Stimulated activated CD4-positive, alpha-beta T cell treated with anti-CD3 and anti-CD28 coated beads, TNF-alpha, amount 100 ng/mL, for 1 hour (primary cell): Measurements from ENCODE around the gene TCERG1L.

Experiments used
- DNase-seq, 3 donors: peaks; one replicate each; pipeline ENCODE4 v3.0.0-alpha.2; 2020; ENCODE audit warnings: low read depth in 3 of 3, low spot score in 1 of 3

Gene TCERG1L

GRCh38 chr10:131271195-131271880 is 40.2 kb downstream of the TCERG1L start:
- no peak for DNase-seq

GRCh38 chr10:131270461-131271190 is 40.9 kb downstream of the TCERG1L start:
- DNase-seq: no peak

GRCh38 chr10:131269776-131270460 is 41.6 kb downstream of the TCERG1L start:
- no peak for DNase-seq

GRCh38 chr10:131267814-131268095 is 43.8 kb downstream of the TCERG1L start:
- DNase-seq: no peak

GRCh38 chr10:131266936-131267813 is 44.3 kb downstream of the TCERG1L start:
- DNase-seq: no peak

- DNase-seq: no peak
Observed at GRCh38 chr10:131264110-131264788, 47.3 kb downstream of the TCERG1L start.

- DNase-seq: no peak
Observed at GRCh38 chr10:131261890-131262475, 49.5 kb downstream of the TCERG1L start.

- no peak for DNase-seq
Observed at GRCh38 chr10:131260452-131261211, 50.9 kb downstream of the TCERG1L start.

GRCh38 chr10:131260031-131260430 is 51.5 kb downstream of the TCERG1L start:
- no peak for DNase-seq

GRCh38 chr10:131259535-131259934 is 52.0 kb downstream of the TCERG1L start:
- DNase-seq: no peak

GRCh38 chr10:131258256-131258655 is 53.3 kb downstream of the TCERG1L start:
- DNase-seq: no peak

GRCh38 chr10:131257027-131257426 is 54.5 kb downstream of the TCERG1L start:
- no peak for DNase-seq

GRCh38 chr10:131254859-131255252 is 56.7 kb downstream of the TCERG1L start:
- no peak for DNase-seq

GRCh38 chr10:131253931-131254858 is 57.3 kb downstream of the TCERG1L start:
- no peak for DNase-seq

- no peak for DNase-seq
Observed at GRCh38 chr10:131252567-131253276, 58.8 kb downstream of the TCERG1L start.

GRCh38 chr10:131251146-131251541 is 60.4 kb downstream of the TCERG1L start:
- DNase-seq: no peak

GRCh38 chr10:131250454-131251145 is 60.9 kb downstream of the TCERG1L start:
- DNase-seq: no peak
